CD4-positive, alpha-beta T cell treated with Interleukin-6 at 100 ng/mL for 8 hours (primary cell): ENCODE measurements around the gene TREML2.
A peak's percentile ranks its signal among the peaks of the same experiment; 100 is the strongest.
"Not testable (repeated sequence)": the region's sequence is repeated elsewhere in the genome, so short reads cannot be mapped to it uniquely, and the experiment has no call there.

Experiments used
- DNase-seq: peaks from one replicate; pipeline ENCODE4 v3.0.0-alpha.2; 2020; ENCODE audit warnings: mixed read lengths, low spot score

Gene TREML2

GRCh38 chr6:41208439-41209106, 7.6 kb upstream of the TREML2 start:
- DNase-seq, result no peak

- DNase-seq, result no peak
These were observed 3.2 kb upstream of the TREML2 start for GRCh38 chr6:41204156-41204555.

- DNase-seq, result no peak
These were observed 820 bp upstream of the TREML2 start for GRCh38 chr6:41201764-41202173.

GRCh38 chr6:41200296-41200900, 551 bp downstream of the TREML2 start:
- peak; percentile 81 for DNase-seq

GRCh38 chr6:41199552-41200246, 1.2 kb downstream of the TREML2 start:
- peak; percentile 30 for DNase-seq

- DNase-seq, result no peak
These were observed 3.7 kb downstream of the TREML2 start for GRCh38 chr6:41197234-41197633.

GRCh38 chr6:41194386-41194785, 6.6 kb downstream of the TREML2 start:
- DNase-seq, result no peak

- DNase-seq, result no peak
These were observed 7.1 kb downstream of the TREML2 start for GRCh38 chr6:41193884-41194283.

GRCh38 chr6:41193171-41193734, 7.7 kb downstream of the TREML2 start:
- no peak for DNase-seq

- peak; percentile 13 for DNase-seq
These were observed 9.4 kb downstream of the TREML2 start for GRCh38 chr6:41191569-41191968.

GRCh38 chr6:41190791-41191190, 10.2 kb downstream of the TREML2 start:
- DNase-seq, result no peak

- DNase-seq, result no peak
These were observed 11.0 kb downstream of the TREML2 start for GRCh38 chr6:41189967-41190366.

GRCh38 chr6:41189046-41189445, 11.9 kb downstream of the TREML2 start:
- not testable (repeated sequence) for DNase-seq

- DNase-seq, result no peak
These were observed 12.7 kb downstream of the TREML2 start for GRCh38 chr6:41187924-41188886.

GRCh38 chr6:41186031-41186562, 14.9 kb downstream of the TREML2 start:
- DNase-seq, result no peak

GRCh38 chr6:41184761-41185160, 16.2 kb downstream of the TREML2 start:
- no peak for DNase-seq

GRCh38 chr6:41182069-41183034, 18.6 kb downstream of the TREML2 start:
- peak; percentile 58 for DNase-seq

GRCh38 chr6:41181566-41181965, 19.4 kb downstream of the TREML2 start:
- DNase-seq, result no peak

GRCh38 chr6:41179163-41179562, 21.8 kb downstream of the TREML2 start:
- DNase-seq, result no peak

- no peak for DNase-seq
These were observed 23.3 kb downstream of the TREML2 start for GRCh38 chr6:41177695-41178094.
